T-helper 1 cell (primary cell): ENCODE data around the gene CHD1.

Experiments used
- DNase-seq, 5 donors: peaks; one replicate each; pipeline ENCODE4 v3.0.0-alpha.2; 2012 to 2020

The CHD1 gene

GRCh38 chr5:98898743-98899142, 30.1 kb downstream of the CHD1 start:
- DNase-seq, result no peak

- DNase-seq, result no peak
These were observed 37.2 kb downstream of the CHD1 start for GRCh38 chr5:98891591-98891990.

- no peak for DNase-seq
These were observed 48.2 kb downstream of the CHD1 start for GRCh38 chr5:98880598-98880997.

GRCh38 chr5:98880151-98880550, 48.7 kb downstream of the CHD1 start:
- no peak for DNase-seq

- DNase-seq, result no peak
These were observed 51.2 kb downstream of the CHD1 start for GRCh38 chr5:98877600-98877999.

- DNase-seq, result no peak
These were observed 56.1 kb downstream of the CHD1 start for GRCh38 chr5:98872674-98873073.

GRCh38 chr5:98865690-98866089, 63.1 kb downstream of the CHD1 start:
- DNase-seq, result no peak

- no peak for DNase-seq
These were observed 81.8 kb downstream of the CHD1 start for GRCh38 chr5:98847054-98847453.

- no peak for DNase-seq
These were observed 82.3 kb downstream of the CHD1 start for GRCh38 chr5:98846520-98846919.

- no peak for DNase-seq
These were observed 82.9 kb downstream of the CHD1 start for GRCh38 chr5:98845878-98846277.

- no peak for DNase-seq
These were observed 83.9 kb downstream of the CHD1 start for GRCh38 chr5:98844865-98845264.

- no peak for DNase-seq
These were observed 85.3 kb downstream of the CHD1 start for GRCh38 chr5:98843481-98843880.

- DNase-seq, result no peak
These were observed 87.9 kb downstream of the CHD1 start for GRCh38 chr5:98840946-98841345.

- peak in 1 of 5 donors; percentile 4 for DNase-seq
These were observed 89.1 kb downstream of the CHD1 start for GRCh38 chr5:98839469-98840383.

GRCh38 chr5:98836175-98836574, 92.6 kb downstream of the CHD1 start:
- DNase-seq, result no peak

- no peak for DNase-seq
These were observed 101.1 kb downstream of the CHD1 start for GRCh38 chr5:98827588-98828284.

- no peak for DNase-seq
These were observed 101.6 kb downstream of the CHD1 start for GRCh38 chr5:98827161-98827560.

- DNase-seq, result no peak
These were observed 103.0 kb downstream of the CHD1 start for GRCh38 chr5:98825582-98826375.

- no peak for DNase-seq
These were observed 112.1 kb downstream of the CHD1 start for GRCh38 chr5:98816582-98817222.

GRCh38 chr5:98813755-98814154, 115.1 kb downstream of the CHD1 start:
- DNase-seq, result peak in 1 of 5 donors; percentile 5

GRCh38 chr5:98810206-98810605, 118.6 kb downstream of the CHD1 start:
- DNase-seq, result no peak

GRCh38 chr5:98807806-98808205, 121.0 kb downstream of the CHD1 start:
- no peak for DNase-seq

GRCh38 chr5:98805070-98805469, 123.7 kb downstream of the CHD1 start:
- no peak for DNase-seq
